AG04449 (cell line): ENCODE measurements around the gene IFT122.
A peak's percentile ranks its signal among the peaks of the same experiment; 100 is the strongest.
"Not testable (repeated sequence)": the region's sequence is repeated elsewhere in the genome, so short reads cannot be mapped to it uniquely, and the experiment has no call there.

ENCODE experiments used
- CTCF ChIA-PET: fragments of 350-600 bp; formaldehyde crosslinking; extraction: SDS; loops from one replicate; lab custom pipeline; 2021; ENCODE audit warnings: antibody characterized with exemption; lab: Yijun Ruan, JAX
- POLR2A ChIA-PET: fragments of 400-600, 350-600 bp; formaldehyde crosslinking; extraction: SDS; loops from one replicate; lab custom pipeline; 2020; ENCODE audit warnings: antibody characterized with exemption, inconsistent platforms; lab: Yijun Ruan, JAX
- DNase-seq: peaks from one replicate; pipeline ENCODE4 v3.0.0-alpha.2; 2010; ENCODE audit warnings: low read depth, low spot score
- H3K4me3 ChIP-seq: 2 replicates; pipeline ENCODE4 v1.5.1; 2011; ENCODE audit warnings: low read depth, mild to moderate bottlenecking, control low read depth, low read length
- CTCF ChIP-seq: IDR thresholded peaks from one replicate; pipeline ENCODE4 v1.5.1; 2011; ENCODE audit warnings: mild to moderate bottlenecking, moderate library complexity, low read length, control low read depth, inconsistent platforms; ENCODE audit not compliant: insufficient read depth; ENCODE audit errors: missing control alignments

The IFT122 gene

GRCh38 chr3:129439817-129440617, at the start of gene IFT122, which contains the start of gene MBD4:
Gene IFT122 (plus strand): TSS chr3:129440224. CDS start chr3:129440331, 107 bp downstream.
Gene MBD4 (minus strand): TSS chr3:129439948. CDS start chr3:129439833, 115 bp downstream.
- ChIA-PET CTCF (interaction anchor here (1.1 to 1.7 kb wide), 6 partner anchors 9 to 470 kb away, joined by 3 to 5 read pairs (median 4); partner anchors contain the start of gene EFCAB12), POLR2A (interaction anchor here (0.7 to 1.8 kb wide), 9 partner anchors 8 to 147 kb away, joined by 3 to 13 read pairs (median 4); partner anchors contain the start of gene EFCAB12)
- peak; percentile 95 for DNase-seq

GRCh38 chr3:129391583-129391982, 48.4 kb upstream of the IFT122 start:
- DNase-seq, result not testable (repeated sequence)
- CTCF ChIA-PET, result interaction anchor here (0.8 to 2.0 kb wide), 3 partner anchors 8 to 11 kb away, joined by 3 to 13 read pairs (median 3); no protein-coding TSS in a partner anchor
- POLR2A ChIA-PET, result interaction anchor here (0.6 kb wide), 1 partner anchor 111 kb away, joined by 3 read pairs; no protein-coding TSS in a partner anchor

More at GRCh38 chr3:129439817-129440617, at the start of gene IFT122, which contains the start of gene MBD4:
- H3K4me3 ChIP-seq, result peak within 1 kb of the TSS; percentile 93
- no peak for TF ChIP-seq CTCF

GRCh38 chr3:129392106-129392887, 47.7 kb upstream of the IFT122 start:
- POLR2A ChIA-PET, CTCF ChIA-PET, DNase-seq, H3K4me3 ChIP-seq: not testable (repeated sequence)

More at GRCh38 chr3:129391583-129391982, 48.4 kb upstream of the IFT122 start:
- not testable (repeated sequence) for H3K4me3 ChIP-seq

GRCh38 chr3:129393271-129393670, 46.8 kb upstream of the IFT122 start:
- H3K4me3 ChIP-seq, result no peak overlapping the region
- DNase-seq, result no peak
- ChIA-PET CTCF (no interaction called here), POLR2A (no interaction called here)
- no peak for TF ChIP-seq CTCF

DNA sequence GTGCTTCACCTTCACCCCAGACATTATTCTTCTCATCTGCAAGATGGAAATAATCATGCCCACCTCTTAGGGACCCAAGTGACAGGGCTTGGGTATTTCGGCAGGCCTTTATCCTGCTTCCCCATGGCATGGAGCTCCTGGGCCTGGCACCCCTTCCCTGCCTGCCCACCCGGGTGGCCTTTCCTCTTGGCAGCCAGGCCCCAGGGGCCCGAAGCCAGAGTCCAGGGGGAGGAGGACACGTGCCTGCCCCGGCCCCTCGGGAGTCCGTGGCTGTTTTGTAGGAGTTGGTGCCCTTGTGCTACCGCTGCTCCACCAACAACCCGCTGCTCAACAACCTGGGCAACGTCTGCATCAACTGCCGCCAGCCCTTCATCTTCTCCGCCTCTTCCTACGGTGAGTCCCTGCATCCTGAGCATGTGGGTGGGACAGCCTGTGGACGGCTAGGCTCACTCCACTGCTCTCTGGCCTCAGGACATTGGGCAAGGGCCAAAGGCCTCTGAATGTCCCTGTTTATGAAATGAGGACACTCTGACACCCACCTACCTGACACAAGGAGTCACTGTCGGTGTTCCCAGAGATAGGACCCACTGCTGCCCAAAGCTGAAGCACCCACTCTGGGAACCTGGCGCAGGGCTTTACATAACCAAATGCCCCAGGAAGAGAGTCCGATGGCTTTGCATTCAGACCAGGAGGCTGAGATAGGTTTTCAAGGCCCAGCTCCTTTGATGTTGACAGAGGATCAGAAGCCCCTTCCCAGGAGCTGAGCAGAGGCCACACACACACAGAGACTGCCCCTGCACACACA, 46.1 kb upstream of the IFT122 start:
- H3K4me3 ChIP-seq, POLR2A ChIA-PET, DNase-seq, CTCF ChIA-PET: not testable (repeated sequence)

DNA sequence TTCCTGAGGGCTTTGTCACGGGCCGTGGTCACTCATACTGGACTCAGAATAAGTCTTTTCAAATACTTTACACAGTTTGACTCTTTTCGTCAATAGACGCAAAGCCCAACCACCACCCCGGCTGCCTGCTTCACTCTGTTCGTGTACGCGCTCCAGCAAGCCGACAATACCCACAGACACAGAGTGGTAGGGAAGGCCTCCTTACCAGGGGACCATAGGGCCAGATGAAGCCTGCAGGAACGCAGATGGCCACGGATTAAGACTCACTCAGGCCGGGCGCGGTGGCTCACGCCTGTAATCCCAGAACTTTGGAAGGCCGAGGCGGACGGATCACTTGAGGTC, 41.2 kb upstream of the IFT122 start:
- peak overlapping the region; percentile 87 for H3K4me3 ChIP-seq
- CTCF ChIA-PET, result interaction anchor here (1.4 to 2.2 kb wide), 5 partner anchors 10 to 82 kb away, joined by 4 to 15 read pairs (median 6); a partner anchor contains a TSS
- no peak for TF ChIP-seq CTCF
- DNase-seq, result no peak
- POLR2A ChIA-PET, result no interaction called here
